Breast epithelium (tissue), 3 donors: ENCODE data around the gene ATRN.

ENCODE experiments used
- CTCF ChIP-seq, 3 donors: fragments of 450-650 bp; IDR thresholded peaks; one replicate each; pipeline ENCODE4 v1.5.1; 2016 to 2017; ENCODE audit warnings: antibody characterized with exemption in 3 of 3, mild to moderate bottlenecking in 3 of 3, moderate library complexity in 3 of 3
- POLR2A ChIP-seq: fragments of 450-650 bp; IDR thresholded peaks from one replicate; pipeline ENCODE4 v1.6.1; 2016; ENCODE audit warnings: antibody characterized with exemption, mild to moderate bottlenecking, moderate library complexity

- TF ChIP-seq POLR2A = no peak
- no peak for TF ChIP-seq CTCF (IDR thresholded peaks at IDR 0.05)
Observed at GRCh38 chr20:3502878-3503277, 32.1 kb downstream of the ATRN start.
